ENCODE measurements around the gene KCND2.
A peak's percentile ranks its signal among the peaks of the same experiment; 100 is the strongest.
"Not testable (repeated sequence)": the region's sequence is repeated elsewhere in the genome, so short reads cannot be mapped to it uniquely, and the experiment has no call there.

The KCND2 gene

GRCh38 chr7:120743128-120743527 is 470.2 kb downstream of the KCND2 start:
- no peak for DNase-seq (ENCODE audit: low read depth)

- DNase-seq (ENCODE audit: low read depth): no peak
Observed at GRCh38 chr7:120760050-120760449, 487.1 kb downstream of the KCND2 start.

GRCh38 chr7:120760851-120761250 is 487.9 kb downstream of the KCND2 start:
- DNase-seq (ENCODE audit: low read depth): no peak

- DNase-seq (ENCODE audit: low read depth): no peak
Observed at GRCh38 chr7:120770206-120770605, 497.2 kb downstream of the KCND2 start.

- no peak for DNase-seq (ENCODE audit: low read depth)
Observed at GRCh38 chr7:120774481-120774880, 501.5 kb downstream of the KCND2 start.

GRCh38 chr7:120775755-120776154 is 502.8 kb downstream of the KCND2 start:
- DNase-seq (ENCODE audit: low read depth): no peak

- not testable (repeated sequence) for DNase-seq (ENCODE audit: low read depth)
Observed at GRCh38 chr7:120779078-120779477, 506.1 kb downstream of the KCND2 start.

- not testable (repeated sequence) for DNase-seq (ENCODE audit: low read depth)
Observed at GRCh38 chr7:120780451-120780850, 507.5 kb downstream of the KCND2 start.

- no peak for DNase-seq (ENCODE audit: low read depth)
Observed at GRCh38 chr7:120780938-120781337, 508.0 kb downstream of the KCND2 start.

GRCh38 chr7:120781924-120782323 is 508.9 kb downstream of the KCND2 start:
- DNase-seq (ENCODE audit: low read depth): not testable (repeated sequence)

- DNase-seq (ENCODE audit: low read depth): no peak
Observed at GRCh38 chr7:120783273-120783672, 510.3 kb downstream of the KCND2 start.

- no peak for DNase-seq (ENCODE audit: low read depth)
Observed at GRCh38 chr7:120783721-120784120, 510.7 kb downstream of the KCND2 start.

GRCh38 chr7:120785095-120785494 is 512.1 kb downstream of the KCND2 start:
- no peak for DNase-seq (ENCODE audit: low read depth)

- DNase-seq (ENCODE audit: low read depth): peak; percentile 20
Observed at GRCh38 chr7:120792091-120792860, 519.3 kb downstream of the KCND2 start.

GRCh38 chr7:120792861-120793130 is 519.8 kb downstream of the KCND2 start:
- DNase-seq (ENCODE audit: low read depth): no peak

- no peak for DNase-seq (ENCODE audit: low read depth)
Observed at GRCh38 chr7:120793213-120793936, 520.4 kb downstream of the KCND2 start.

- DNase-seq (ENCODE audit: low read depth): no peak
Observed at GRCh38 chr7:120794106-120794729, 521.2 kb downstream of the KCND2 start.

GRCh38 chr7:120797026-120797645 is 524.2 kb downstream of the KCND2 start:
- DNase-seq (ENCODE audit: low read depth): no peak

GRCh38 chr7:120799147-120799546 is 526.2 kb downstream of the KCND2 start:
- no peak for DNase-seq (ENCODE audit: low read depth)
